H1 (cell line): Measurements from ENCODE around the gene CRYBG1. TPM values are rescaled to one million over a fixed set of nuclear protein-coding genes. Genes with fewer than 3 reads are reported as not detected.

ENCODE experiments used
- CTCF ChIA-PET: fragments of 300-600 bp; sonication (Branson Sonifier 250); formaldehyde crosslinking; loops from one replicate; lab custom pipeline; 2021; ENCODE audit not compliant: partially characterized antibody; lab: Charles Lee
- POLR2A ChIA-PET: fragments of 300-600 bp; sonication (Branson Sonifier 250); formaldehyde crosslinking; loops from one replicate; lab custom pipeline; 2021; ENCODE audit warnings: inconsistent platforms; ENCODE audit not compliant: partially characterized antibody; lab: Charles Lee
- DNase-seq, 2 experiments: peaks; one replicate each; pipeline versions ENCODE4 v3.0.0 to v3.0.0-alpha.2; 2010 to 2022; ENCODE audit warnings: low spot score in 2 of 2, low read depth in 1 of 2, mixed read lengths in 1 of 2
- FAIRE-seq: peaks from 2 replicates; lab custom pipeline; 2011; peaks lifted over from hg19 to GRCh38; lab: Jason Lieb, UNC
- H2AFZ ChIP-seq: 2 replicates; pipeline ENCODE4 v1.8.1; 2012; ENCODE audit warnings: low read length, inconsistent platforms
- H2AK5ac ChIP-seq: 2 replicates; pipeline ENCODE4 v1.6.1; 2013; ENCODE audit warnings: low read depth, low read length
- H2BK120ac ChIP-seq: replicated peaks from 2 replicates; pipeline ENCODE3; 2013; ENCODE audit warnings: low read depth, low read length, inconsistent platforms
- H2BK12ac ChIP-seq: 2 replicates; pipeline ENCODE4 v1.6.1; 2013; ENCODE audit warnings: low read depth, low read length
- H2BK15ac ChIP-seq: 2 replicates; pipeline ENCODE4 v1.6.1; 2013; ENCODE audit warnings: low read length
- H2BK20ac ChIP-seq: 2 replicates; pipeline ENCODE4 v1.6.1; 2013; ENCODE audit warnings: low read length
- H2BK5ac ChIP-seq: 2 replicates; pipeline ENCODE4 v1.6.1; 2013; ENCODE audit warnings: low read depth, low read length
- H3K14ac ChIP-seq: 2 replicates; pipeline ENCODE4 v1.6.1; 2013; ENCODE audit warnings: inconsistent platforms; ENCODE audit not compliant: insufficient read length
- H3K18ac ChIP-seq: 2 replicates; pipeline ENCODE4 v1.6.1; 2013; ENCODE audit warnings: low read length; ENCODE audit errors: extremely low read depth
- H3K23ac ChIP-seq: 2 replicates; pipeline ENCODE4 v1.6.1; 2013; ENCODE audit warnings: inconsistent platforms; ENCODE audit not compliant: insufficient read length
- H3K23me2 ChIP-seq: 2 replicates; pipeline ENCODE4 v1.6.1; 2013; ENCODE audit warnings: low read depth, low read length
- H3K27ac ChIP-seq: 2 replicates; pipeline ENCODE4 v1.6.1; 2011; ENCODE audit warnings: low read depth, low read length, inconsistent platforms
- H3K27me3 ChIP-seq, 4 experiments: replicated peaks in 1 of 4; 1 replicate in 1 of 4; 2 replicates in 3 of 4; pipeline versions ENCODE4 v1.6.1 to v1.8.1; 2011 to 2013; ENCODE audit warnings: low read length in 3 of 4, mild to moderate bottlenecking in 3 of 4, inconsistent platforms in 2 of 4, mixed read lengths in 2 of 4, moderate library complexity in 1 of 4; ENCODE audit not compliant: control insufficient read depth in 3 of 4, insufficient read depth in 3 of 4; ENCODE audit errors: extremely low read depth in 1 of 4
- H3K36me3 ChIP-seq, 4 experiments: 2 replicates each; pipeline versions ENCODE4 v1.6.1 to v1.8.1; 2011 to 2013; ENCODE audit warnings: mild to moderate bottlenecking in 4 of 4, low read length in 3 of 4, moderate library complexity in 2 of 4, control low read depth in 1 of 4, inconsistent platforms in 1 of 4; ENCODE audit not compliant: insufficient read depth in 4 of 4, control insufficient read depth in 2 of 4
- H3K4ac ChIP-seq: replicated peaks from 2 replicates; pipeline ENCODE3; 2013; ENCODE audit warnings: low read length, low read depth, mixed read lengths, inconsistent platforms; ENCODE audit not compliant: insufficient read length
- H3K4me1 ChIP-seq, 4 experiments: replicated peaks in 1 of 4; 1 replicate in 1 of 4; 2 replicates in 3 of 4; pipeline versions ENCODE4 v1.6.1 to v1.8.1; 2011 to 2013; ENCODE audit warnings: low read length in 3 of 4, inconsistent platforms in 2 of 4, mixed read lengths in 1 of 4; ENCODE audit not compliant: insufficient read depth in 4 of 4, control insufficient read depth in 3 of 4
- H3K4me2 ChIP-seq, 2 experiments: 2 replicates each; pipeline versions ENCODE4 v1.6.1 to v1.8.1; 2011 to 2013; ENCODE audit warnings: low read depth in 2 of 2, low read length in 2 of 2, control low read depth in 1 of 2, inconsistent platforms in 1 of 2, mild to moderate bottlenecking in 1 of 2; ENCODE audit not compliant: insufficient read depth in 1 of 2
- H3K4me3 ChIP-seq, 4 experiments: fragments of 200-600, 300-600 bp in 1 of 4; sonication (generic), shearing (Covaris generic), sonication (Bioruptor Twin) in 1 of 4; 2 replicates each; pipeline versions ENCODE4 v1.5.1 to v1.8.1; 2011 to 2016; ENCODE audit warnings: low read length in 4 of 4, low read depth in 3 of 4, control low read depth in 2 of 4, inconsistent platforms in 2 of 4, mild to moderate bottlenecking in 2 of 4, mixed read lengths in 1 of 4, moderate library complexity in 1 of 4; ENCODE audit not compliant: insufficient read depth in 2 of 4; ENCODE audit errors: extremely low read depth in 1 of 4
- H3K56ac ChIP-seq: replicated peaks from 2 replicates; pipeline ENCODE3; 2013; ENCODE audit warnings: low read depth, mild to moderate bottlenecking, mixed read lengths, low read length, inconsistent platforms; ENCODE audit not compliant: insufficient read length
- H3K79me1 ChIP-seq: 2 replicates; pipeline ENCODE4 v1.6.1; 2013; ENCODE audit warnings: low read depth, low read length, control low read depth
- H3K79me2 ChIP-seq, 2 experiments: 2 replicates each; pipeline versions ENCODE4 v1.6.1 to v1.8.1; 2012 to 2013; ENCODE audit warnings: low read length in 2 of 2, mild to moderate bottlenecking in 2 of 2, inconsistent platforms in 1 of 2; ENCODE audit not compliant: insufficient read depth in 2 of 2, control insufficient read depth in 1 of 2
- H3K9ac ChIP-seq, 4 experiments: replicated peaks in 1 of 4; 1 replicate in 1 of 4; 2 replicates in 3 of 4; pipeline versions ENCODE4 v1.6.1 to v1.8.1; 2011 to 2013; ENCODE audit warnings: low read depth in 3 of 4, low read length in 3 of 4, control low read depth in 2 of 4, mild to moderate bottlenecking in 2 of 4, moderate library complexity in 2 of 4, inconsistent platforms in 1 of 4; ENCODE audit errors: extremely low read depth in 1 of 4
- H3K9me3 ChIP-seq, 2 experiments: 2 replicates each; pipeline versions ENCODE4 v1.6.1 to v1.8.1; 2012 to 2013; ENCODE audit warnings: mild to moderate bottlenecking in 2 of 2, moderate library complexity in 2 of 2, control low read depth in 1 of 2, inconsistent platforms in 1 of 2, low read depth in 1 of 2, low read length in 1 of 2, mixed read lengths in 1 of 2; ENCODE audit not compliant: insufficient read depth in 2 of 2
- H4K20me1 ChIP-seq, 2 experiments: replicated peaks in 1 of 2; 2 replicates each; pipeline versions ENCODE3 to v1.8.1; 2011 to 2013; ENCODE audit warnings: inconsistent platforms in 2 of 2, low read length in 2 of 2, mild to moderate bottlenecking in 1 of 2; ENCODE audit not compliant: insufficient read depth in 2 of 2, control insufficient read depth in 1 of 2
- H4K5ac ChIP-seq: 2 replicates; pipeline ENCODE4 v1.6.1; 2013; ENCODE audit warnings: low read length, low read depth, mixed read lengths, inconsistent platforms; ENCODE audit not compliant: insufficient read length
- H4K8ac ChIP-seq: 2 replicates; pipeline ENCODE4 v1.8.0; 2013; ENCODE audit warnings: mild to moderate bottlenecking, moderate library complexity, low read length, inconsistent platforms; ENCODE audit not compliant: insufficient read depth; ENCODE audit errors: extremely low read depth
- H4K91ac ChIP-seq: replicated peaks from 2 replicates; pipeline ENCODE3; 2013; ENCODE audit warnings: low read length, mixed read lengths, inconsistent platforms; ENCODE audit not compliant: insufficient read length
- CEBPB ChIP-seq: IDR thresholded peaks from 2 replicates; pipeline ENCODE4 v1.6.1; 2012; ENCODE audit warnings: low read depth, low read length
- CTCF ChIP-seq, 3 experiments: IDR thresholded peaks; 1 replicate in 2 of 3; 2 replicates in 1 of 3; pipeline versions ENCODE4 v1.5.1 to v1.6.1; 2011; ENCODE audit warnings: low read length in 3 of 3, mild to moderate bottlenecking in 3 of 3, inconsistent platforms in 2 of 3, low read depth in 1 of 3, moderate library complexity in 1 of 3; ENCODE audit not compliant: insufficient read depth in 1 of 3; ENCODE audit errors: control extremely low read depth in 1 of 3
- HDAC2 ChIP-seq, 2 experiments: fragments of 300-600 bp in 1 of 2; sonication (generic) in 1 of 2; IDR thresholded peaks; 2 replicates each; pipeline ENCODE4 v1.6.1; 2011 to 2012; ENCODE audit warnings: low read depth in 2 of 2, low read length in 2 of 2, mild to moderate bottlenecking in 2 of 2, moderate library complexity in 2 of 2, borderline replicate concordance in 1 of 2, inconsistent platforms in 1 of 2
- KDM5A ChIP-seq: fragments of 200-600 bp; IDR thresholded peaks from 2 replicates; pipeline ENCODE4 v1.7.1; 2012; ENCODE audit warnings: mild to moderate bottlenecking, low read length, inconsistent platforms, mixed read lengths
- NANOG ChIP-seq: IDR thresholded peaks from 2 replicates; pipeline ENCODE4 v1.6.1; 2011; ENCODE audit warnings: low read length, low read depth, mild to moderate bottlenecking, inconsistent platforms; ENCODE audit not compliant: insufficient read depth, poor library complexity, severe bottlenecking
- RNF2 ChIP-seq: fragments of 200-900, 300-1000 bp; sonication (generic); IDR thresholded peaks from 2 replicates; pipeline ENCODE4 v1.7.1; 2016; ENCODE audit warnings: borderline replicate concordance, low read depth, mild to moderate bottlenecking, antibody characterized with exemption, low read length; ENCODE audit not compliant: poor library complexity, severe bottlenecking; ENCODE audit errors: missing control alignments
- SP1 ChIP-seq: IDR thresholded peaks from 2 replicates; pipeline ENCODE4 v1.6.1; 2011; ENCODE audit warnings: low read depth, low read length
- SP4 ChIP-seq: IDR thresholded peaks from 2 replicates; pipeline ENCODE4 v1.6.1; 2012; ENCODE audit warnings: low read length, inconsistent platforms
- WGBS, 2 experiments: shearing (Covaris generic) in 1 of 2; methylation state at CpG; one replicate each; pipeline versions ENCODE4 v1.1.6 to v1.1.7; 2013 to 2015; ENCODE audit warnings: low lambda C conversion rate in 2 of 2, mixed read lengths in 2 of 2, inconsistent platforms in 1 of 2, low coverage in 1 of 2, missing lambda C conversion rate in 1 of 2; ENCODE audit not compliant: insufficient replicate concordance in 2 of 2, insufficient coverage in 1 of 2, insufficient read length in 1 of 2; ENCODE audit errors: extremely low coverage in 1 of 2, missing lambda C conversion rate in 1 of 2; 5-methylcytosine and 5-hydroxymethylcytosine counted together
- polyA plus RNA-seq, 7 experiments: library from polyadenylated mRNA; depleted of rRNA in 3 of 7; stranded (reverse) in 5 of 7; unstranded in 2 of 7; fragments of >200 nt in 5 of 7; fragments of 200-250 nt in 2 of 7; gene quantifications; 1 replicate in 5 of 7; 2 replicates in 1 of 7; 4 replicates in 1 of 7; pipeline versions ENCODE4 v1.2.1 to v1.2.3, GENCODE V29; 2011 to 2013; ENCODE audit warnings: missing spikeins in 2 of 7, mixed read lengths in 2 of 7
- total RNA-seq: library from RNA; stranded (reverse); fragmentation: NEBNext Ultra II Directional; extraction: Animal tissue kit (Norgen Biotek cat#: 25700); gene quantifications from 2 replicates; pipeline ENCODE4 v1.2.1, GENCODE V29; 2021
- TF ChIP-seq, protein P1 (sequence below): IDR thresholded peaks from 2 replicates; pipeline ENCODE4 v1.6.1; 2012; ENCODE audit warnings: inconsistent platforms

CRYBG1 gene
- total and polyA plus RNA-seq, 2 of the 8 experiments (the other 6 are each of a cell fraction or from before 2014, with no cell fraction given) = 2.2 to 11.6 TPM

DNA sequence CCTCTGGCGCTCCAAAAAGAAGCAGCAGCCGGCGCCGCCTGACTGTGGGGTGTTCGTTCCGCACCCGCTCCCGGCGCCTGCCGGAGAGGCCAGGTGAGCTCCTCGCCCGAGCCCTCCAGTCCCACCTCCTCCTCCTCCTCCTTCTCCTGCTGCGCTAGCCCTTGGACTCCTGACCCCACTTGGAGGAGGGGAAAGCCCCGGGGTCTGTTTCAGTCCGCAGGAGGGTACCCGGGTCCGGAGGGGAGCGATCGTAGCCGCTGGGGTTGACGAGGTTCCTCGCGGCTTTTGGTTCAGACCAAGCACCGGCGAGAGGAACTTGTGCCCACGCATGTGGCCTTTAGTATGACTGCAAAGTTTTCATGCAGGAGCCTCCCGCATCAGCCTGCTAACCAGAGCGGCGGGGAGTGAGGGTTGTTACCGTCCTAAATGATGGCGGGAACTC is 493 bp downstream of the CRYBG1 start:
- Histone ChIP-seq H2BK15ac (0 out of 2 replicates have a peak overlapping the region, but pooled peaks have one; percentile 40), H3K18ac (peak overlapping the region; percentile 43; the same call in 1 of the 2 replicates), H4K8ac (no peak overlapping the region), H3K23ac (no peak overlapping the region), H3K9ac (peak overlapping the region; percentile 52 to 58 (median 56); a peak in 6 of 7 replicates), H3K27me3 (peaks cover 0 to 10% (median 7%) of the 10 kb centered on the region in 4 experiments; a peak in 5 of 7 replicates), H3K4me2 (peak overlapping the region; percentile 76 to 83), H3K36me3 (no peaks in the 10 kb centered on the region), H4K5ac (no peak overlapping the region), H2AK5ac (no peak overlapping the region), H2AFZ (peak overlapping the region; percentile 80), H3K14ac (no peak overlapping the region), H2BK5ac (no peak overlapping the region), H3K4me1 (peaks cover 0 to 2% (median 0%) of the 10 kb centered on the region in 4 experiments; a peak in 1 of 7 replicates), H2BK120ac (no peak overlapping the region), H3K27ac (no peak overlapping the region), H4K20me1 (no peaks in the 10 kb centered on the region), H3K4ac (no peak overlapping the region), H3K56ac (no peak overlapping the region), H3K79me1 (no peaks in the 10 kb centered on the region), H4K91ac (no peak overlapping the region), H3K23me2 (peaks cover 8% of the 10 kb centered on the region; the same call in 1 of the 2 replicates), H2BK20ac (no peak overlapping the region), H3K79me2 (no peaks in the 10 kb centered on the region), H3K4me3 (peak overlapping the region; percentile 55 to 81 (median 72)), H3K9me3 (no peaks in the 10 kb centered on the region), H2BK12ac (0 out of 2 replicates have a peak overlapping the region, but pooled peaks have one; percentile 39)
- ChIA-PET CTCF (interaction anchor here (0.6 to 2.9 kb wide), 38 partner anchors 10 to 878 kb away, joined by 3 to 24 read pairs (median 4); no protein-coding TSS in a partner anchor), POLR2A (interaction anchor here (1.0 to 1.6 kb wide), 4 partner anchors 8 to 619 kb away, joined by 3 to 5 read pairs (median 4); partner anchors contain the start of gene ATG5)
- DNase-seq (peak; percentile 7 to 78), FAIRE-seq (no peak)
- WGBS, 2 experiments = 3% methylated on average over 24 of the region's 31 CpGs; no CpG with 5 or more reads in 1 of the 2 experiments
- 0 out of 4 replicates have a peak, but pooled peaks of 1 of the 2 experiments have one; percentile 44 for TF ChIP-seq HDAC2 (IDR thresholded peaks at IDR 0.05; ENCODE audit: borderline replicate concordance in 1 of 2, low read depth in 2 of 2, low read length in 2 of 2)
- no peak for TF ChIP-seq RNF2
- TF ChIP-seq SP1 = no peak
- TF ChIP-seq KDM5A = no peak
- TF ChIP-seq SP4 = no peak
- no peak for TF ChIP-seq CTCF (IDR thresholded peaks at IDR 0.05; ENCODE audit: control extremely low read depth in 1 of 3, insufficient read depth in 1 of 3, low read depth in 1 of 3, low read length in 3 of 3)
- TF ChIP-seq, protein P1, sequence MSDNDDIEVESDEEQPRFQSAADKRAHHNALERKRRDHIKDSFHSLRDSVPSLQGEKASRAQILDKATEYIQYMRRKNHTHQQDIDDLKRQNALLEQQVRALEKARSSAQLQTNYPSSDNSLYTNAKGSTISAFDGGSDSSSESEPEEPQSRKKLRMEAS = peak; percentile 10; the same call in 1 of the 2 replicates
- no peak for TF ChIP-seq NANOG
- TF ChIP-seq CEBPB = no peak
